ENCODE results near the gene TGM6. TPM values are rescaled to one million over a fixed set of nuclear protein-coding genes. Genes with fewer than 3 reads are reported as not detected.

Gene TGM6
- total RNA-seq, 1 donor from 2014 or later, result not detected

DNA sequence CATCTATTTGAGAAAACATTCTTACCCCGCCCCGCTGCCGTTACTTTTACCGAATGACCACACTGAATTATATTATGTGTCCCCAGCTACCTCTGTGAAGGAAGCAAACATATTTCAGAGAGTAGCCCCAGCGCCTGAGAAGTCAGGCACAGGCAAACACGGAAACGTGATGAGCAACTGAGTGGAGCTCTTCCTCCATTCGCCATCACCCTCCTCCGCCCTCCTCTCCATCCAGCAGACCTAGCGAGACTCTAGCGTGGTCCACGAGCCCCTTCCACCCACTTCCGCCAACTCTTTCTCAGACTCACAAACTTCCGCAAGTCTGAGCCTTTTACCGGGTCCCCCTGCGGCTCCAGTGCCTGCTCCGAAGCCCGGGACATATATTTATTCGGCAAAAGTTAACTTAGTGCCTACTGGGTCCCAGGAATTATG lies 89.3 kb downstream of the TGM6 start:
- peak; percentile 53 for ATAC-seq
- Histone ChIP-seq H3K27ac (peak overlapping the region; percentile 91), H3K36me3 (peaks cover 35% of the 10 kb centered on the region), H3K27me3 (no peaks in the 10 kb centered on the region), H3K9me3 (no peaks in the 10 kb centered on the region), H3K4me3 (peak overlapping the region; percentile 80), H3K4me1 (peaks cover 10% of the 10 kb centered on the region)
- no peak for DNase-seq
- TF ChIP-seq, protein P1, sequence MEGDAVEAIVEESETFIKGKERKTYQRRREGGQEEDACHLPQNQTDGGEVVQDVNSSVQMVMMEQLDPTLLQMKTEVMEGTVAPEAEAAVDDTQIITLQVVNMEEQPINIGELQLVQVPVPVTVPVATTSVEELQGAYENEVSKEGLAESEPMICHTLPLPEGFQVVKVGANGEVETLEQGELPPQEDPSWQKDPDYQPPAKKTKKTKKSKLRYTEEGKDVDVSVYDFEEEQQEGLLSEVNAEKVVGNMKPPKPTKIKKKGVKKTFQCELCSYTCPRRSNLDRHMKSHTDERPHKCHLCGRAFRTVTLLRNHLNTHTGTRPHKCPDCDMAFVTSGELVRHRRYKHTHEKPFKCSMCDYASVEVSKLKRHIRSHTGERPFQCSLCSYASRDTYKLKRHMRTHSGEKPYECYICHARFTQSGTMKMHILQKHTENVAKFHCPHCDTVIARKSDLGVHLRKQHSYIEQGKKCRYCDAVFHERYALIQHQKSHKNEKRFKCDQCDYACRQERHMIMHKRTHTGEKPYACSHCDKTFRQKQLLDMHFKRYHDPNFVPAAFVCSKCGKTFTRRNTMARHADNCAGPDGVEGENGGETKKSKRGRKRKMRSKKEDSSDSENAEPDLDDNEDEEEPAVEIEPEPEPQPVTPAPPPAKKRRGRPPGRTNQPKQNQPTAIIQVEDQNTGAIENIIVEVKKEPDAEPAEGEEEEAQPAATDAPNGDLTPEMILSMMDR (IDR thresholded peaks at IDR 0.05), result no peak
- intact Hi-C loops (cut with DNase I), result no loop called here

DNA sequence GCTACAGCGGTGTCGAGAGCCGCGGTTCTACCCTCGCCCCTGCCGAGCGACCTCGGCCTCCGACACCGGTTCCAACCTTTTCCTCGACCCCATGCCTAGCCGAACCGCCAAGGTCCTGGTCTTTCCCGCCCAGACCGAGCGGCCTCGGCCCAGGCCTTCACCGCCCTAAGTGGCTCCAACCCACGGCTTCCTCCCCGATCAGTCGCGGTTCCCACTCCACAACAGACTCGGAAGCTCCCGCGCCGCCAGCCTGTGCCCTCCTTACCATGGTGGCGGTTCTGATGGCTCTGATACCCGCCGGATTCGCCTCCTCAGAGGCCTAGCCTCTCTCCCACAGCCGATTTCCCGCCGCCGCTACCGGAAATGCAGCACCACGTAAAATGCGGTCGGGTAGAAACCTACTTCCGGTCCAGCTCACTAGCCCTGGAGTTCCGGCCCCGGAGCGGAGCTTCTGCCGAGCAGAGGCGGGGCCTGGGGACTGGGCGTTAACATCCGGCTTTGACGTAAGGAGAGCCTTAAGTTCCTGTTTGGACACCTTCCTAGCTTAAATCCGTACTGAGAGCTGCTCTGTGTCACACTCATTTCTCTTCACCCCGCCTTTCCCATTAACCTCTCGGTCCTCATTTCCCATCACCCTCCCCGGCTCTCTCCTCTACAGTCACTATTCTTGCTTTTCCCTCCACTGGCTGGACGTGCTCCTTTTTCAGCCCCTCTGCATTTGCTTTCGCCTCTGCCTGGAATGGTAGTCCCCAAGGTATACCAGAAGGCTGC lies 89.9 kb downstream of the TGM6 start, which contains the start of gene SNRPB:
TSS of gene SNRPB (minus strand) at position 367 of the 771 bp plus-strand sequence. CDS start at position 268, 99 bp downstream.
- H3K4me3 ChIP-seq, result peak within 1 kb of the TSS; percentile 80
- TF ChIP-seq, protein P1 (IDR thresholded peaks at IDR 0.05), result no peak
- H3K27ac ChIP-seq, result peak within 1 kb of the TSS; percentile 91
- DNase-seq, result peak; percentile 97
- no peaks in the 10 kb centered on the region for H3K27me3 ChIP-seq
- ATAC-seq, result peak; percentile 99
- peaks cover 10% of the 10 kb centered on the region for H3K4me1 ChIP-seq
- intact Hi-C loops (cut with DNase I), result no loop called here
- H3K9me3 ChIP-seq, result no peaks in the 10 kb centered on the region
- H3K36me3 ChIP-seq, result peaks cover 29% of the 10 kb centered on the region

DNA sequence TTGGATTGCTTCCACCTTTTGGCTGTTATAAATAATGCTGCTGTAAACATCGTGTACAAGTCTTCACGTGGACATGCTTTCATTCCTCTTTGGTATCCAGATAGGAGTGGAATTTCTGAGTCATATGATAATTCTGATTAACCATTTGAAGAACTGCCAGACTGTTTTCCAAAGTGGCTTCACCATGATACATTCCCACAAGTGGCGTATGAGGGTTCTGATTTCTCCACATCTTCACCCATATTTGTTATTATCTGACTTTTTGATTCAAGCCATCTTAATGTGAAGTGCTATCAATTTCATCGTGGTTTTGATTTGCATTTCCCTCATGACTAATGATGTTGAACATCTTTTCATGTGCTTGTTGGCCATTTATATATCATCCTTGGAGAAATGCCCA lies 92.8 kb downstream of the TGM6 start:
- intact Hi-C loops (cut with DNase I), result no loop called here
- no peak overlapping the region for H3K27ac ChIP-seq
- TF ChIP-seq, protein P1 (IDR thresholded peaks at IDR 0.05), result no peak
- H3K4me1 ChIP-seq, result peaks cover 9% of the 10 kb centered on the region
- ATAC-seq, result no peak
- H3K27me3 ChIP-seq, result no peaks in the 10 kb centered on the region
- no peak for DNase-seq
- no peak overlapping the region for H3K4me3 ChIP-seq
- peaks cover under 1% of the 10 kb centered on the region for H3K36me3 ChIP-seq
- no peaks in the 10 kb centered on the region for H3K9me3 ChIP-seq

DNA sequence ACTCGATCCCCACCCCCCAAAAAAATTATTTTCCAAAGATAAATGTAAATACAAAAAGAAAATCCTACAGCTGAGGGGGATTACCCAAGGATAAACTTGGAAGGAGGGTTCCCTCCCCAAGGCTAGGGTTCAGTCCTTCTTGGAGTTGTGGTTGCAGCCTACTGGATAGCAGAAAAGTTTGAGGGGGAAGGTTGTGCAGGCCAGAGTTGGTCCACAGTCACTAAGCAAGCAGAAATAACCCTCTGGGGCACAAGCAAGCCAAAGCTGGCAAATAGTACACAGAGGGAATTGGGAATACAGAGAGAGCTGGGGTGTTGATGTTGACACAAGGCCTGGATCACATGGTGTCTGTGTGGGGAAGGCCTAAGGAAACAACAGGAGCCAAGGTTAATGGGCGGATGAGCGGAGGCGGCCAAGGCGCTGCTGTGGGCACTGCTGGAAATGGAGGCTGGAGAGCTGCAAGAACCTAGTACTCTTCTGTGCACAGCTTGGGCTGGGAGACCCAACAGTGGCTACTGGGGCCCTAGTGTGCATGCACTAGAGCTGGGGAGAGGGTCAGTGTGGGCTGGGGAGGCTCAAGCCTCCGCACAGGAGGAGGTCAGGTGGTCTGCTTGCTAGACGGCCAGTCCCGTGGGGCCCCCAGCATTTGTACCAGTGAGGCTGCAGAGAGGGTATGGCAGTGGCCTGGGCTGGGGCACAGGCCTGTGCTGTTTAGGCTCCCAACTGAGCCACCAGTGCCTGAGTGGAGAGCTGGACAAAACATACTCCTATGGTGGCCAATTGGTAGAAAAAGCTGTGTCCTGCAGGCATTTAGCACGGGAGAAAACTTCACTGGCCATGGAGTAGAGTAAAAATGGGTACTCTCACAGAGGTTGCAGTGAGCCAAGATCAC lies 95.4 kb downstream of the TGM6 start:
- intact Hi-C loops (cut with DNase I), result no loop called here
- H3K27me3 ChIP-seq, result no peaks in the 10 kb centered on the region
- H3K4me1 ChIP-seq, result no peaks in the 10 kb centered on the region
- no peak for ATAC-seq
- TF ChIP-seq, protein P1 (IDR thresholded peaks at IDR 0.05), result no peak
- DNase-seq, result no peak
- H3K4me3 ChIP-seq, result no peak overlapping the region
- H3K36me3 ChIP-seq, result no peaks in the 10 kb centered on the region
- H3K9me3 ChIP-seq, result no peaks in the 10 kb centered on the region
- H3K27ac ChIP-seq, result no peak overlapping the region

DNA sequence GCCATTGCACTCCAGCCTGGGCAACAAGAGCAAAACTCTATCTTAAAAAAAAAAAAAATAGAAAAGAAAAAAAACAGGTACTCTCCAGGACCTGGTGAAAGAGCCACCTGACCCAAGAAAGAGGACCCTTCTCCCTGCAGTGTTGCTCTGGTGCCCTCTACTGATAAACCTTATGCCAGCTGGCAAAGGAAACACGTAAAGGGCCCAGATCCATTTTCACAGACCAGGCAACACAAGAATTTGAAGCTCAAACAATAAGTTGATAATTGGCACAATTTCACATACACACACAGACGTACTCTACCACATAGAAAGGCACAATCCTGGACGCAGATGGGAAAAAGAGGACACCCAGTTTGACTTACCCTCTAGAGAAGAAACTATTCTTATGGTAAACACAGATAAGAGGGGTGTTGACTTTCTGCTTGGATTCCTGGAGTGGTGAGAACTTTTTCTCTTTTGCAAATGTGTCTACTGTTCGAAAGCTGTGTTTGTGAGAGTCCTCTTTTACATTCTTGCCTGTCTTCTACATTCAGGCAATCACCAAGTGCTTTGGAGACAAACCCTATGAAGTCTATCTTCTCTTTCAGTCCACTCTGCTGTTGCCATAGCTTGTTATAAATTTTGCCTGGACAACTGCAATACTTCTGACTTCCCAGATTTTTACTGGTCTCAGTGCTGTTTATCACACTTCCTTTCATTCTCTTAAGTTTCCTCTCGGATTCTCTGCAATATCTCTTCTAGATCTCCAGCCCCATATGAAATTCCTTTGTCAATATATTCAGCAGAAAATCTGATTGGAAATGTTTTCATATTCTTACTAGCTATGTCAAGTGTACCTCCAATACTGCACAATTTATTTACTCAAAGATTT lies 96.3 kb downstream of the TGM6 start:
- H3K36me3 ChIP-seq, result no peaks in the 10 kb centered on the region
- DNase-seq (no peak), ATAC-seq (no peak)
- intact Hi-C loops (cut with DNase I), result no loop called here
- TF ChIP-seq, protein P1 (IDR thresholded peaks at IDR 0.05), result no peak
- no peak overlapping the region for H3K4me3 ChIP-seq
- no peak overlapping the region for H3K27ac ChIP-seq
- no peaks in the 10 kb centered on the region for H3K27me3 ChIP-seq
- no peaks in the 10 kb centered on the region for H3K9me3 ChIP-seq
- no peaks in the 10 kb centered on the region for H3K4me1 ChIP-seq
